DLD1 (cell line): Measurements from ENCODE around the gene MS4A15.
"Not testable (repeated sequence)": the region's sequence is repeated elsewhere in the genome, so short reads cannot be mapped to it uniquely, and the experiment has no call there.

Experiments used
- in situ Hi-C: cut with HindIII; loops from 2 replicates; pipeline ENCODE4 v1.10.0; 2017; ENCODE audit warnings: low sequenced_read_pairs

Gene MS4A15

DNA sequence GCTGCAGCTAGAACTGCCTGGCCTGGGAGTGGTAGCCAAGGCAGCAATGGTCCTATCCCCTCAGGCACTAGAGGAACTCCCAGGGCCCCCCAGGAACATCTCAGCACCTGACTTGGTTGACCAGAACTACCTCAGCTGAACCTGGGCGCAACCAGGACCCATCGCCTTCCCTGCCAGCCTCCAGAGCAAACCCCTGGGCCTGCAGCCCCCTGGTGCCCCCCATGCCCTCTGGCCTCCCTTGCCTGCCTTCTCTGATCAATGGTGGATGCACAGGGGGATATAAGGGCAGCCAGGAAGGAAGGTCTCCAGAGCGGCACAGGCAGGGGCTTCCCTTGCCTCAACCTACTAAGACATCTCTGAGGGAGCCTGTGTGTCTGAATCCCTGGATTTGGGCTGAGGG, 42.0 kb downstream of the MS4A15 start:
- in situ Hi-C loops, result no loop called here

GRCh38 chr11:60801194-60801593, 44.5 kb downstream of the MS4A15 start:
- in situ Hi-C loops, result no loop called here

GRCh38 chr11:60803273-60803936, 46.7 kb downstream of the MS4A15 start:
- in situ Hi-C loops, result no loop called here

- in situ Hi-C loops, result no loop called here
These were observed 52.6 kb downstream of the MS4A15 start for GRCh38 chr11:60809249-60809648.

GRCh38 chr11:60809691-60810090, 53.0 kb downstream of the MS4A15 start:
- in situ Hi-C loops, result no loop called here

- in situ Hi-C loops, result no loop called here
These were observed 53.5 kb downstream of the MS4A15 start for GRCh38 chr11:60810151-60810550.

DNA sequence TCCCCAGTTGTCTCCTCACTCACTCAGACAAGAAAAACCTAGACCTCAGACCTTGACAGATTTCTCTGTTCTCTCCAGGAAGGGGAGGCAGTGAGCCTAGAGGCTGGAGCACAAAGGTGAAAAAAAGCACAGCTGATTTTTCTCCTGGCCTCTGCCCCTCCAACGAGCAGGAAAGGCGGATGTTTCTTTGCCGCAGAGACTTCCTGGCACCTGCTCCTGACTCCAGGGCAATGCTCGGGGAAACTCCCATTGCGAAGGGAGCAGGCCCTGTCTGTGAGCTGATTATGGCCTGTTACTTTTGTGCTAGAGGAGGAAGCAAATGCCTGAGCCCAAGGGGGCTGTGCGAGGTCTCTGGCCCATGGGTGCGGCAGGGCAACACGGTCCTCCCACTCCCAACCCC, 53.9 kb downstream of the MS4A15 start:
- in situ Hi-C loops, result no loop called here

DNA sequence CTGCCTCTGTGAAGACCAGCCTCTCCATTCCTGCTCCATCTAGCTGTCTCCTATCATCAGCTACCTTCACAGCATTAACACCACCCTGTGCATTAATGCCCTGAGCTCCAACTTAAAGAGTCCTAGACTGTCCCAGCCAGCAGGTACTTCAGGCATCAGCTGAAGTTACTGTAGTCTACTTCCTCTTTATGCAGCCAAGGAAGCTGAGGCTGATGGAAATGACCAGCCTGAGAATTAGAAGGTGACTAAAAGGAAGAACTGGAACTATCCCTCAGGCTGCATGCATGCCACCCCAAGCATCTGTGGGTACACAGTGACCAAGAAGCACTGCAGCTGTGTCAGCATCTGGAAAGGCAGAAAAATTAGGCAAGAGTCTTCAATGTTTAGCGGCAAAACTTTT, 56.7 kb downstream of the MS4A15 start:
- in situ Hi-C loops, result no loop called here

- in situ Hi-C loops, result no loop called here
These were observed 57.4 kb downstream of the MS4A15 start for GRCh38 chr11:60814112-60814511.

- in situ Hi-C loops, result no loop called here
These were observed 60.0 kb downstream of the MS4A15 start for GRCh38 chr11:60816590-60817157.

DNA sequence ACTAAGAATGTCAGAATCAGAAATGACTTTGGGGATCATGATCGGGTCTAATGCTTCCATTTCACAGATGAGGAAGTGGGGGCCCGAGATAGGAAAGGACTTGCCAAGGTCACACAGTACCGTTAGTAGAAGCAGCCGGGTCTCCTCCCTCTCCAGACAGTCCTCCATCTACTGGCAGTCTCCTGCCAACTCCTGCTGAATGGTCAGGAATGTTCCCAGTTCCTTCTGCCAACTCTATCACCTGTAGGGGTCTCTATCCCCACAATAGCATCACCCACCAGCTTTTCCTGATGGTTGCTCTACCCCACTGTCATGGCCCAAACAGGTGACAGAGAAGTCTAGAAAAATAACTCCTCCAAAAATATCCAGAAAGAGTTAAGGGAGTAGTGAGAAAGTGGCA, 61.4 kb downstream of the MS4A15 start:
- in situ Hi-C loops, result no loop called here

- in situ Hi-C loops, result no loop called here
These were observed 65.3 kb downstream of the MS4A15 start for GRCh38 chr11:60821827-60822599.

- in situ Hi-C loops, result not testable (repeated sequence)
These were observed 67.2 kb downstream of the MS4A15 start for GRCh38 chr11:60823745-60824306.

DNA sequence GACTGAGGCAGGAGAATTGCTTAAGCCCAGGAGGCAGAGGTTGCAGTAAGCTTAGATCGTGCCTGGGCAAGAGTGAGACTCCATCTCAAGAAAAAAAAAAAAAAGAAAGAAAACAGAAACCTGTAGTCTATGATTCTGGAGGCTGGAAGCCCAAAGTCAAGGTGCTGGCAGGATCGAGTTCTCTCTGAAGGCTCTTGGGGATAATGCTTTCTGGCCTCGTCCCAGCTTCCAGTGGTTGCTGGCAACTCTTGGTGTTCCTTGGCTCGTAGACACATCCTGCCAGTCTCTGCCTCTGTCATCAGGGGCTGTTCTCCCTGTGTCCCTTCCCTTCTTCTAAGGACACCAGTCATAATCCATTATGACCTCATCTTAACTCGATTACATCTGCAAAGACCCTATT, 68.5 kb downstream of the MS4A15 start:
- in situ Hi-C loops, result no loop called here

DNA sequence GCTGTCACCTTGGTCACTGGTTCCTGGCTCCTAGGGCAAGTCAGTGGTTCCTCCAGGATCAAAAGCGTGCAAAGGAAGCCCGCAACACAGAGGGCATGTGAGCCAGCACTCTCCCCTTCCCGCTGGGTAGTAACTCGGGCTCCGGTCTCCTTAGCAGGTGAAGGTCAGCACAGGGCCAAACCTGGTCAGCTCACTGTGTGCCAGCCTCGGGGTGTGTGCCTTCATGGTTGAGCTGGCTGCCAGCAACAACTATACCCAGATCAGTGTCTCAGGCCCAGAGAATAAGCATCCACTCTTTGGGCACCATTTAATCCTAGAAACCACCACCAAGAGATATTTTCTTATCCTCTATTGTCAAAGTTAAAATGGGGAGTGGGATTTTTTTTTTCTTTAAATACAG, 69.1 kb downstream of the MS4A15 start:
- in situ Hi-C loops, result no loop called here
